Lower leg skin (tissue), 4 donors: Measurements from ENCODE around the gene NSUN2. TPM values are rescaled to one million over a fixed set of nuclear protein-coding genes. Genes with fewer than 3 reads are reported as not detected.
"Not testable (repeated sequence)": the region's sequence is repeated elsewhere in the genome, so short reads cannot be mapped to it uniquely, and the experiment has no call there.

Experiments
- DNase-seq, 2 donors: peaks; one replicate each; pipeline ENCODE4 v3.0.0-alpha.2; 2019; ENCODE audit warnings: low spot score in 2 of 2
- H3K4me3 ChIP-seq: fragments of 200-600 bp; sonication (generic); 2 replicates; pipeline ENCODE4 v1.5.1; 2017; ENCODE audit warnings: mild to moderate bottlenecking, low read depth; ENCODE audit not compliant: poor library complexity, severe bottlenecking
- POLR2A ChIP-seq, 2 donors: fragments of 450-650 bp; IDR thresholded peaks; one replicate each; pipeline ENCODE4 v1.6.1; 2016 to 2017; ENCODE audit warnings: antibody characterized with exemption in 2 of 2, mild to moderate bottlenecking in 1 of 2, moderate library complexity in 1 of 2
- WGBS, 2 donors: methylation state at CpG; one replicate each; pipeline ENCODE4 v1.1.5; 2018; 5-methylcytosine and 5-hydroxymethylcytosine counted together
- intact Hi-C: fragments of 100-400 bp; cut with DNase I; formaldehyde crosslinking; loops from one replicate; pipeline ENCODE4 v1.15.0; 2023; ENCODE audit warnings: low total_unique reads
- total RNA-seq, 4 donors: library from RNA; depleted of rRNA; stranded (reverse); fragments of >200 nt; gene quantifications; one replicate each; pipeline ENCODE4 v1.1.0, GENCODE V29; 2016
- TF ChIP-seq, protein P1 (sequence below), 3 donors: fragments of 450-650 bp; IDR thresholded peaks; one replicate each; pipeline ENCODE4 v1.5.1; 2016; ENCODE audit warnings: antibody characterized with exemption in 3 of 3, mild to moderate bottlenecking in 3 of 3, moderate library complexity in 2 of 3

The NSUN2 gene
- total RNA-seq, 4 donors from 2014 or later, result 43.0 to 54.0 (median 47.9) TPM

GRCh38 chr5:6652025-6652424 is 19.2 kb upstream of the NSUN2 start:
- no peak overlapping the region for H3K4me3 ChIP-seq
- no peak for DNase-seq
- intact Hi-C loops, result no loop called here
- TF ChIP-seq, protein P1, sequence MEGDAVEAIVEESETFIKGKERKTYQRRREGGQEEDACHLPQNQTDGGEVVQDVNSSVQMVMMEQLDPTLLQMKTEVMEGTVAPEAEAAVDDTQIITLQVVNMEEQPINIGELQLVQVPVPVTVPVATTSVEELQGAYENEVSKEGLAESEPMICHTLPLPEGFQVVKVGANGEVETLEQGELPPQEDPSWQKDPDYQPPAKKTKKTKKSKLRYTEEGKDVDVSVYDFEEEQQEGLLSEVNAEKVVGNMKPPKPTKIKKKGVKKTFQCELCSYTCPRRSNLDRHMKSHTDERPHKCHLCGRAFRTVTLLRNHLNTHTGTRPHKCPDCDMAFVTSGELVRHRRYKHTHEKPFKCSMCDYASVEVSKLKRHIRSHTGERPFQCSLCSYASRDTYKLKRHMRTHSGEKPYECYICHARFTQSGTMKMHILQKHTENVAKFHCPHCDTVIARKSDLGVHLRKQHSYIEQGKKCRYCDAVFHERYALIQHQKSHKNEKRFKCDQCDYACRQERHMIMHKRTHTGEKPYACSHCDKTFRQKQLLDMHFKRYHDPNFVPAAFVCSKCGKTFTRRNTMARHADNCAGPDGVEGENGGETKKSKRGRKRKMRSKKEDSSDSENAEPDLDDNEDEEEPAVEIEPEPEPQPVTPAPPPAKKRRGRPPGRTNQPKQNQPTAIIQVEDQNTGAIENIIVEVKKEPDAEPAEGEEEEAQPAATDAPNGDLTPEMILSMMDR (IDR thresholded peaks at IDR 0.05), result no peak
- WGBS, 2 donors, result 85 to 94% methylated on average over 6 of the region's 6 CpGs

DNA sequence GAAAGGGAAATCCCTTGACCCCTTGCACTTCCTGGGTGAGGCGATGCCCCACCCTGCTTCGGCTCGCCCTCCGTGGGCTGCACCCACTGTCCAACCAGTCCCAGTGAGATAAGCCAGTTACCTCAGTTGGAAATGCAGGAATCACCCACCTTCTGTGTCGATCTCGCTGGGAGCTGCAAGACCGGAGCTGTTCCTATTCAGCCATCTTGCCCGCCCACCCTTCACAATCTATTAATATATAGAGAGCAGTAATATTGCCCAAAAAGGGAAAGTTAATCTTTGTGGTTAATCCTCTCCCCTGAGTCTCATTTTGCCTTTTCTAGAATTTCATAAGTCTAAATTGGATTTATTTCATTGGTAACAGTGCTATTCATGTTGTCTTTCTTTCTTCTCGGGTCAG is 16.8 kb upstream of the NSUN2 start:
- 88 to 93% methylated on average over 9 of the region's 9 CpGs for WGBS, 2 donors
- intact Hi-C loops, result no loop called here
- DNase-seq, result no peak
- H3K4me3 ChIP-seq, result no peak overlapping the region
- TF ChIP-seq, protein P1 (IDR thresholded peaks at IDR 0.05), result no peak
- no peak for TF ChIP-seq POLR2A (IDR thresholded peaks at IDR 0.05)

- DNase-seq, result no peak
- H3K4me3 ChIP-seq, result no peak overlapping the region
- 77 to 78% methylated on average over 10 of the region's 10 CpGs for WGBS, 2 donors
- intact Hi-C loops, result no loop called here
- no peak for TF ChIP-seq POLR2A (IDR thresholded peaks at IDR 0.05)
- TF ChIP-seq, protein P1 (IDR thresholded peaks at IDR 0.05), result no peak
These were observed 16.3 kb upstream of the NSUN2 start for GRCh38 chr5:6649186-6649585.

- intact Hi-C loops, DNase-seq, H3K4me3 ChIP-seq: not testable (repeated sequence)
- 91 to 94% methylated on average over 11 of the region's 11 CpGs for WGBS, 2 donors
These were observed 12.9 kb upstream of the NSUN2 start for GRCh38 chr5:6645571-6646362.

- TF ChIP-seq, protein P1 (IDR thresholded peaks at IDR 0.05), result no peak
- TF ChIP-seq POLR2A (IDR thresholded peaks at IDR 0.05), result no peak
- intact Hi-C loops, result no loop called here
These were observed 12.0 kb upstream of the NSUN2 start for GRCh38 chr5:6644794-6645241.

DNA sequence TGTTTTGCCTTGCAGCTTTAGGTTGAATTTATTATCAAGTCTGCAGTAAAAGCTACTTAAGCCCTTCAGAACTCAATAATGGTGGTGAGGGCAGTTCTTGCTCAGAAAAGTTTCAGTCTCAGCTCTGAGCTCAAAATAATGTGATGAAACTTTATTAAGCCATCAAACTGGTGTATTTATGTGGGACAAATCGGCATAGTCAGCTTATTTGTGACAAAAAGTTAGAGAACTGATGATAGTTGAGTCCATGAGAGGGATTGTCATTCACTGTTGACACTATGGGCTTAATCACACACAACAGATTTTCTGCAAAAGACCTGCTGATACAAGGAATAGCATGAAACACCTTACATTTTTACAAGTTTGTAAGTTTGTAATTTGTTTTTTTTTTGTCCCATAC is 9.8 kb upstream of the NSUN2 start:
- TF ChIP-seq POLR2A (IDR thresholded peaks at IDR 0.05), result no peak
- TF ChIP-seq, protein P1 (IDR thresholded peaks at IDR 0.05), result no peak
- no peak overlapping the region for H3K4me3 ChIP-seq
- intact Hi-C loops, result no loop called here
- no peak for DNase-seq
- 78 to 80% methylated on average over 1 of the region's 1 CpG for WGBS, 2 donors

More at GRCh38 chr5:6644794-6645241, 12.0 kb upstream of the NSUN2 start:
- DNase-seq, result no peak
- no peak overlapping the region for H3K4me3 ChIP-seq
- WGBS, 2 donors, result 89 to 92% methylated on average over 6 of the region's 6 CpGs
